Measurements from ENCODE around the gene GASK1A.

Gene GASK1A

DNA sequence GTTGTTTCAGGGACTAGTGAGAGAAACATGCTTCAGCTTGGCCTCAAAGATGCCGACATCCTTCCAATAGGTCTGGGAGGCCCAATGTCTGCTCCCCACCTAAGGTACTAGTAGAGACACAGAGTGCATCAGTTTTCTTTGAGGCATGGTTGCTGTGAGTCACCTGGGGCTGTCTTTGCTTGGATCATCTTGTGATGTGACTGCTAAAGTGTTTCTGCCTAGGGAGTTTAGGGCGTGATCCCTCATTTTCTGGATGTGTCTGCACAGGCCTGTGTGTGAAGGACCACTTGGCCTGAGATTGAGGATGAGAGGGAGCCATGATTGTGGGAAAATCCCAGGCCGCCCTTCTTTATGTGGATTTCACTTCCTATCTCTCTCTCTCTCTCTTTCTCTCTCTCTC is 4.8 kb downstream of the GASK1A start:
- DNase-seq, result no peak

GRCh38 chr3:42984701-42985100 is 5.6 kb downstream of the GASK1A start:
- no peak for DNase-seq

DNA sequence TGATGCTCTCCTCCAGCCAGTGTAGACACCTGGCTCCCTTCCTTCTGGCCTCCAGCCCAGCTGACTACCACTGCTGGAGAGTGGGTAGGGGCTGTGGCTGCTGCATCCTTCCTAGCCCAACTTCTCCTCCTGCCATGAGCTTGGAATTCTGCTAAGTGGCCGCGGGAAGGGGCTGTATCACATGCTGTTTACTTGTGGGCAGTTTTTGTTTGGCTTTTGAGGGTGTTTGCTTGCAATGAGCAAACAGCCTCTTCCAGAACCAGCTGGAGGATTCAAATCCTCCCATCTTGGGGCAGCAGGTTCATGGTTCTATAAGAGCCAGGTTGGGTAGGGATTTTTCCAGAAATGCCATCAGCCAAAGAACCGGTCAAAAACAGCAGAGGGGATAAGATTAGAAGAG is 9.0 kb downstream of the GASK1A start:
- DNase-seq, result no peak

- DNase-seq, result no peak
Observed at GRCh38 chr3:42988566-42988965, 9.5 kb downstream of the GASK1A start.

DNA sequence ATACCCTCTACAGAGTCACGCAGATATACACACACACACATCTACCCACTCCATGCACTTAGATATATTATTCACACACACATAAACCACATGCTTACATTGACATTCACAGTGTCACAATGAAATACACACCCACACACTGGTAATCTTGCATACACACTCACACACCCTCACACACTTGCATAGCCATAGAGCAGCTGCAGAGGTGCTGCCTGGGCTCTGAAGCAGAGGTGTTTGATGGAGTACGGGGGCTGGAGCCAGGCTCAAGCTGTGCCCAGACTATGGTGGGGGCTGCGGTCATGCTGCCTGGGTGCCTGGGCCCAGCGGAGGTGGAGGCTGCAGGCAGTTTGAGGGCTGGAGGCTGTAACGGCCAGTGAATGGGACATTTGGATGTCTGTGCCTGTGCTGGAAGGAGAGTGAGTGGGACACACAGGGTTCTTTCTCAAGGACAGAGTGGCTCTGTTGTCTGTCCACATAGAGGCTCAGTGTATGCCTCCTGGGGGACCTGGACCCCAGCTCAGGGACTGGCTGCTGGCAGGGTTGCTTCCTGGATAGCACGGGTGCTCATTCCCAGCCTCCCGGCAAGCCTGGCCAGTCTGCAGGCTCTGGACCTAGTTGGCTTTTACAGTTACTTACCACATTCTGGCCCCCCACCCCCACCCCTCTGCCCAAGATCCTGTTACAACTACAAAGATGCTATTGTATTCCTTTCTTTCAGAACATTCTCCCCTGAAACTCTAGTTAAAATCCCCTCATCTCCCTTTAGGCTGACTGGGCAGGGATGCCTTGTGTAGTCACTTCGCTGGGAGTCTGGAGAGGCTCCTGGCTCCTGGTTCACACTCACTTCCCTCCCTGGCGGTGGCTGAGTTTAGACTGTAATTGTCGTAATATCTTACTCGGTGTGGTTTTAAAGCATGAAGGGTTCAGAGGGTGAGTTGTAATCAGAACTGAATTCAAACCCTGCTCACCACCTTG is 12.5 kb downstream of the GASK1A start:
- DNase-seq, result no peak

- no peak for DNase-seq
Observed at GRCh38 chr3:42994595-42994994, 15.5 kb downstream of the GASK1A start.

GRCh38 chr3:42996021-42996420 is 16.9 kb downstream of the GASK1A start:
- no peak for DNase-seq

GRCh38 chr3:42996633-42997075 is 17.5 kb downstream of the GASK1A start:
- DNase-seq, result no peak

DNA sequence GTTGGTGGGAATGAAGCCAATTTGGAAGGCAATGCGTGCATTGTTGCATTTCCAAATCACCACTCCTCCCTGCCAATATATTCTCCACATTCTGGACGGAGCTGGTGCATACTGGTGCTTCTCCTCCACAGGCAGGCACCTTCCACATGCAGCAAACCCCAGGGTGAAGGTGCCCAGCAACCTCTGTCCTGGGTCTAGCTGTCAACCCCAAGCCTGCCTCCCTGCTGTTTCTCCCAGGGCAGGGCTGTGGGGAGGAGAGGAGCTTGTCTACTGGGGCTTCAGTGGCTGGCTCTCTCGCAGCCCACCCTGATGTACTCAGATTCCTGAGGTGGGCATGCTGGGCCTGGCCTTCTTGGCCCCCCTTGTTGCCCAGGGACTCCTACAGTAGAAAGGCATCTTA is 20.1 kb downstream of the GASK1A start:
- DNase-seq, result no peak

- DNase-seq, result no peak
Observed at GRCh38 chr3:42999632-43000031, 20.5 kb downstream of the GASK1A start.

DNA sequence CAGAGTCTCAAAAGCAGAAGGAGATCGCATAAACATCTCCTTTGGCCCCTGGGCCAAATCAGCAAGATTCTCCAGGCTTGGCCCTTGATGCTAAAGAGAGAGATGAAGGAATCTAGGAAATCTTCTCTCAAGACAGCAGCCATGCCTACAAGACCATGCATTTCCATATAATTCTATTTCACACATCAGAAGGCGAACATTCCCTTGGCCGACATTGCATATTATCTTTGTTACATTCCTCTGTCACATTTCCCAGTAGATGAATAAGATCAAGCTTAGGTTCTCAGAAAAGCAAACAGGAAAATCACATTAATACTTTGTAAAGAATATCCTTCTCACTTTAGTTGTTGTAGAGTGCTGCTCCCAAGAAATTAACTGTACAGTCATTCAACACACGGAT is 21.3 kb downstream of the GASK1A start:
- no peak for DNase-seq

- no peak for DNase-seq
Observed at GRCh38 chr3:43001094-43001553, 22.0 kb downstream of the GASK1A start.

GRCh38 chr3:43001556-43002121 is 22.5 kb downstream of the GASK1A start:
- DNase-seq, result no peak

GRCh38 chr3:43004282-43004681 is 25.2 kb downstream of the GASK1A start:
- DNase-seq, result no peak

DNA sequence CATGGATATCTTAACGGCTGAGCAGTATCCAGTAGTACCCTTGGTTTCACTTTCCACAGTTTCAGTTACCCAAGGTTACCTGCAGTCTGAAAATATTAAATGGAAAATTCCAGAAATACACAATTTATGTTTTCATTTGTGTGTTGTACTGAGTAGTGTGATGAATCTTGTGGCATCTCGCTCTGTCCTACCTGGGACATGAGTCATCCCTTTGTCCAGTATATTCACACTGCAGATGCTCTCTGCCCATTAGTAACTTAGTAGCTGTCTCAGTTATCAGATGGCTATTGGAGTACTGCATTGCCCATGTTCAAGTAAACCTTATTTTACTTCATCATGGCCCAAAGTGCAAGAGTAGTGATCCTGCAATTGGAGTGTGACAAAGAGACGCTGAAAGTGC is 26.1 kb downstream of the GASK1A start:
- no peak for DNase-seq

DNA sequence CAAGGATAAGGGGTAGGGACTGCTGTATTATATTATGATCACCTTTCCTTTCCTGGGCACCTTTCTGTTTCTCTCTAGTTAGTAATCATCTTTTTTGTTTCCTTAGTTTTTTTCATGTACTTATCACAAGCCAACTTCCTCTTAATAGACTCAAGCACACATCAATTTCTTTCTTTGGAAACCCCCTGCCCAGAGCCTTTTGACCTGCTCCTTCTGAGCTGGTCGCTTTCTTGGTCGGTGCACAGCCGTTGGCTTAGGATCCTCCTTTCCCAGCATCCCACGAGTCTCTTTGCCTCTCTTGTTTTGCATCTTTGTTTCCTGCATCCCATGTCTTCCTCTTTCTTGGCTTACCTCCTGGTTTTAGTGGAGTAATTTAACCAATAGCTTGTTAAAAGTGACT is 26.9 kb downstream of the GASK1A start:
- no peak for DNase-seq

GRCh38 chr3:43006825-43007224 is 27.7 kb downstream of the GASK1A start:
- no peak for DNase-seq

DNA sequence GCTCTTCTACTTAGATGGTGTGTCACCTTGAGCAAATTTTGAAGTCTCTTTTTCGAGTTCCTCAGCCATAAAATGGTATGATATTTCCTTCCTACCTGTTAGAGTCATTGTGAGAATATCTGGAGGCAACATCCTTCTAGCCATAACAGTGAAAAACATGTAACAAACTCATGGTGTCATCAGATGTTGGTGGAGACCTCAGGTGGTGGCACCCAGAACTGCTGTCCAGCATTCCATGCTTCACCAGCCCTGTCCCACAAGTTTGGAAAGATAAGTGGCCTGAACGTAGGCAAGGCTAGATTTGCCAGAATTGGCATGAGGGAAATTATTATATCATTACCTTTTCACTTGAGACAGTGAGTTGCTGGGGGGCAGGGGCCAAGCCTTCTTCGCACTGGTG is 30.4 kb downstream of the GASK1A start:
- DNase-seq, result no peak

GRCh38 chr3:43010638-43011037 is 31.5 kb downstream of the GASK1A start:
- DNase-seq, result no peak

- no peak for DNase-seq
Observed at GRCh38 chr3:43011638-43012037, 32.5 kb downstream of the GASK1A start.

GRCh38 chr3:43012174-43012573 is 33.1 kb downstream of the GASK1A start:
- no peak for DNase-seq

GRCh38 chr3:43013256-43013655 is 34.1 kb downstream of the GASK1A start:
- no peak for DNase-seq

- no peak for DNase-seq
Observed at GRCh38 chr3:43013743-43014155, 34.6 kb downstream of the GASK1A start.

GRCh38 chr3:43014241-43014640 is 35.1 kb downstream of the GASK1A start:
- no peak for DNase-seq

Data from GOT3 (cell line).